ENCODE measurements around the gene TXNRD1.

TXNRD1 gene

DNA sequence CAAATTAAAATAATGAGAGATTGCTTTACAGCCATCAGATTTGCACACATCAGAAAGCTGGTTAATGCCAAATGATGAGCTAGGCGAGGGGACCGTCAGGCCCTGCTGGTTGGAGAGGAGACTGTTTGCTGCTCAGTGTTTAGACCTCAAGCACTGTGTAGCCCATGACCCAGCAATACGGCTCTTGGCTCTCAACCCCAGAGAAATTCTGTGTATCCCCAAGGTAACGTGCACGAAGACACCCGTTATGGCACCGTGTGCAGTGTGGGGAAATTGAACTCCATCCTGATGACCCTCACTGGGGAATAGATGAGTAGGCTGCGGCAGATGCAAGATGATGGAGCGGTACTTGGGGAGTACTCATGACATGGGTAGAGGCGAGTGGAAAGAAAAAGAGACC is 143.6 kb downstream of the TXNRD1 start:
- TF ChIP-seq EZH2phosphoT487 (IDR thresholded peaks at IDR 0.05; ENCODE audit: low read depth): no peak
- no peak for TF ChIP-seq CTCF (IDR thresholded peaks at IDR 0.05; ENCODE audit: low read depth, low read length)
- Histone ChIP-seq H4K20me1 (ENCODE audit: insufficient read depth, low read length) (0 out of 2 replicates have a peak, but pooled peaks cover 2% of the 10 kb centered on the region), H2AFZ (ENCODE audit: low read depth, low read length) (no peak overlapping the region), H3K79me2 (ENCODE audit: low read length) (no peaks in the 10 kb centered on the region), H3K4me1 (ENCODE audit: low read length) (no peaks in the 10 kb centered on the region), H3K4me3 (ENCODE audit: low read length) (no peak overlapping the region), H3K9ac (ENCODE audit: low read length) (no peak overlapping the region), H3K9me3 (ENCODE audit: insufficient read depth, low read length) (no peaks in the 10 kb centered on the region), H3K27me3 (ENCODE audit: low read depth, low read length) (no peaks in the 10 kb centered on the region), H3K36me3 (replicated peaks; ENCODE audit: low read depth, low read length) (peaks cover 4% of the 10 kb centered on the region), H3K27ac (ENCODE audit: low read length) (no peak overlapping the region), H3K4me2 (ENCODE audit: low read length) (no peak overlapping the region)

DNA sequence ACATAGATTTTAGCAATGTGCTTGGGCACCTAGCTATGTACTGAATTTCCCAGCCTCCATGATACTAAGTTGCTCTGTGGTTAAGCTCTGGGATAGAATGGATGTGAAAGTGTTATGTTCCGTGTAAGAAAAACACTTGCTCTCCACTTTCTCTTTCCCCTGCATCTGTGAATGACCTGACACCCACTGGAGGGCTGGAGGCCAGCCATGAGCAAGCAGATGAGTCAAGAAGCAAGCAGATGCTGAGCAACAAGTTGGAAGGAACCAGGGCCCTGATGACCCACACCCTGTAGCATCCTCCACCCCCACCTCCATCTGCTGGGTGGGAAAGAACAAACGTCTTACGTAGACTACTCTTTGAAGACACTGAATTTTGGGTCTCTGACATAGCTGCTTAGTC is 144.6 kb downstream of the TXNRD1 start:
- Histone ChIP-seq H3K9me3 (ENCODE audit: insufficient read depth, low read length) (no peaks in the 10 kb centered on the region), H4K20me1 (ENCODE audit: insufficient read depth, low read length) (no peaks in the 10 kb centered on the region)
- TF ChIP-seq CTCF (IDR thresholded peaks at IDR 0.05; ENCODE audit: low read depth, low read length): no peak
- TF ChIP-seq EZH2phosphoT487 (IDR thresholded peaks at IDR 0.05; ENCODE audit: low read depth): no peak

DNA sequence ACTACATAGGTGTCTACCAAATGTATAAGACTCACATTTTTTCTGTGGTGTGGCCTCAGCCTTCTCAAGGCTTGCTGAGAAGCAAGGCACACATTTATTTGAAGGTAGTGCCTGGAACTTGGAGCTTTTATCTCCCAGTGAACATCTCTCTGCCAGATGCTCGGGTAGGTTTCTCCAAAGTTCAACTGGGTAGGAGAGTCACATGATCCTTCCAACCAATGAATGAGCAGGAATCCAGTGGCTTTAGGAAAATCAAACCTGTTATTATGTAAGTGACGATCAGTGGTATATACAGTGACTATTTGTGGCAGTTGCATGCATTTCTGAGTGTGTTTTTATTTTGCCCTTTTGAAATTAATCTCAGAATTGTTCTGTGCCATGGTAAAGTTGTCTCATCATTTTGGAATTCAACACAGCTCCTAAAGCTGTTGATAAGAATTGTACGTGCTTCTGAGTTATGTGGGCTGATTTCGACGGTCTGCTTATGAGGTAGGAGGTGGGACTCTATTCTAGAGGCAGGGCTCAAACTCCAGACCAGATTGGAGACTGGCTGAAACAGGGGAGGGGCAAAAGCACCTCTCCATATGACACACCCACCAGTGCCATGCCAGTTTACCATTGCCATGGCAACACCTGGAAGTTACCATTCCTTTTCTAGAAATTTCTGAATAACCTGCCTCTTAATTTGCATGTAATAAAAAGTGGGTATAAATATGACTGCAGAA is 145.6 kb downstream of the TXNRD1 start:
- no peak overlapping the region for H3K4me2 ChIP-seq (ENCODE audit: low read length)
- no peak overlapping the region for H3K27ac ChIP-seq (ENCODE audit: low read length)
- H3K4me1 ChIP-seq (ENCODE audit: low read length): no peaks in the 10 kb centered on the region
- no peak for TF ChIP-seq EZH2phosphoT487 (IDR thresholded peaks at IDR 0.05; ENCODE audit: low read depth)
- TF ChIP-seq CTCF (IDR thresholded peaks at IDR 0.05; ENCODE audit: low read depth, low read length): no peak
- no peaks in the 10 kb centered on the region for H3K9me3 ChIP-seq (ENCODE audit: insufficient read depth, low read length)
- H3K27me3 ChIP-seq (ENCODE audit: low read depth, low read length): no peaks in the 10 kb centered on the region
- H3K36me3 ChIP-seq (replicated peaks; ENCODE audit: low read depth, low read length): no peaks in the 10 kb centered on the region
- no peak overlapping the region for H2AFZ ChIP-seq (ENCODE audit: low read depth, low read length)
- no peaks in the 10 kb centered on the region for H3K79me2 ChIP-seq (ENCODE audit: low read length)
- H3K9ac ChIP-seq (ENCODE audit: low read length): no peak overlapping the region
- H4K20me1 ChIP-seq (ENCODE audit: insufficient read depth, low read length): no peaks in the 10 kb centered on the region
- H3K4me3 ChIP-seq (ENCODE audit: low read length): no peak overlapping the region

More for the DNA sequence above, 144.6 kb downstream of the TXNRD1 start:
- H3K27ac ChIP-seq (ENCODE audit: low read length): no peak overlapping the region
- no peaks in the 10 kb centered on the region for H3K36me3 ChIP-seq (replicated peaks; ENCODE audit: low read depth, low read length)
- H3K79me2 ChIP-seq (ENCODE audit: low read length): no peaks in the 10 kb centered on the region
- no peaks in the 10 kb centered on the region for H3K4me1 ChIP-seq (ENCODE audit: low read length)
- H3K27me3 ChIP-seq (ENCODE audit: low read depth, low read length): no peaks in the 10 kb centered on the region
- H3K9ac ChIP-seq (ENCODE audit: low read length): no peak overlapping the region
- no peak overlapping the region for H2AFZ ChIP-seq (ENCODE audit: low read depth, low read length)
- H3K4me3 ChIP-seq (ENCODE audit: low read length): no peak overlapping the region
- H3K4me2 ChIP-seq (ENCODE audit: low read length): no peak overlapping the region

GRCh38 chr12:104365921-104366410 is 150.4 kb downstream of the TXNRD1 start:
- H3K9ac ChIP-seq (ENCODE audit: low read length): no peak overlapping the region
- no peak overlapping the region for H2AFZ ChIP-seq (ENCODE audit: low read depth, low read length)
- no peaks in the 10 kb centered on the region for H3K79me2 ChIP-seq (ENCODE audit: low read length)
- H3K4me1 ChIP-seq (ENCODE audit: low read length): no peaks in the 10 kb centered on the region
- H3K4me2 ChIP-seq (ENCODE audit: low read length): no peak overlapping the region
- no peak for TF ChIP-seq CTCF (IDR thresholded peaks at IDR 0.05; ENCODE audit: low read depth, low read length)
- no peak for TF ChIP-seq EZH2phosphoT487 (IDR thresholded peaks at IDR 0.05; ENCODE audit: low read depth)
- H3K4me3 ChIP-seq (ENCODE audit: low read length): no peak overlapping the region
- H3K27me3 ChIP-seq (ENCODE audit: low read depth, low read length): no peaks in the 10 kb centered on the region
- no peaks in the 10 kb centered on the region for H3K36me3 ChIP-seq (replicated peaks; ENCODE audit: low read depth, low read length)
- no peaks in the 10 kb centered on the region for H4K20me1 ChIP-seq (ENCODE audit: insufficient read depth, low read length)
- H3K9me3 ChIP-seq (ENCODE audit: insufficient read depth, low read length): peaks cover 6% of the 10 kb centered on the region; the same call in 1 of the 2 replicates
- H3K27ac ChIP-seq (ENCODE audit: low read length): no peak overlapping the region

All from OCI-LY3 (cell line).